GM12892 (cell line): ENCODE data around the gene ZFYVE1.

ENCODE experiments used
- DNase-seq: peaks from one replicate; pipeline ENCODE4 v3.0.0; 2011; ENCODE audit not compliant: insufficient read length
- FAIRE-seq: peaks from 2 replicates; lab custom pipeline; 2011; peaks lifted over from hg19 to GRCh38; lab: Jason Lieb, UNC
- POLR2A ChIP-seq: IDR thresholded peaks from 2 replicates; pipeline ENCODE4 v1.6.1; 2011; ENCODE audit warnings: low read depth, low read length, control low read depth
- POLR2AphosphoS5 ChIP-seq: IDR thresholded peaks from 2 replicates; pipeline ENCODE4 v1.6.1; 2011; ENCODE audit warnings: low read depth, low read length, control low read depth
- TAF1 ChIP-seq: IDR thresholded peaks from 2 replicates; pipeline ENCODE4 v1.6.1; 2011; ENCODE audit warnings: low read depth, mild to moderate bottlenecking, control low read depth, low read length, borderline replicate concordance

The ZFYVE1 gene

DNA sequence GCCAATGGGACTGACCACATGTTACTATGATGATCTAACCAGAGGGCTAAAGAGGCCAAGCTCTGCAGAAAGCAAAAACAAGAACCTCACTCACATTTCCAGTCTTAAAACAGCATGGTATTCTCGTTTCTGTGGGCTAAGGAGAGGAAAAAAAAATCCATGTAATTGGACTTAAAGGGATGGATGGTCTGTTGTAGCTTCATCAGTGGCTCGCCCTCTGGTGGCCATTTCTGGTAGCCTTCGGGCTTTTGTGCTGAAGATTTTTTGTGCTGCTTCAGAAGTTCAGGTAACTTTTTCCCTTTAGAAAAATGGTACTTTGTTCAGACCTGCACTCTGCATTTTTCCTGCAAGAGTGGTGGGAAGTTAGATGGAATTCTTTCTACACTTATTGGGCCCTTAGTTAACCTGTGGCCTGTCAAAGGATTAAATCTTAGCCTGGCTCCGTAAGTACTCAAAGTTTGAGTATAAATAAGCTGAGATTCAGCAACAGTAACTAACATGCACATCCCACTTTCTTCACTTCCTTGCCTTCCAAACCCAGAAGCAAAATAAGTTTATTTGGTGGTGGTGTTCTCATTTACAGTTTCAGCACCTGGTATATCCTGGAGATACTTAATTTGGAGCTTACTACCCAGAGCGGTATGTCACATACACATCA is 78.3 kb downstream of the ZFYVE1 start:
- FAIRE-seq (no peak), DNase-seq (peak; percentile 41)
- TF ChIP-seq POLR2AphosphoS5 (no peak), TAF1 (no peak), POLR2A (no peak)

DNA sequence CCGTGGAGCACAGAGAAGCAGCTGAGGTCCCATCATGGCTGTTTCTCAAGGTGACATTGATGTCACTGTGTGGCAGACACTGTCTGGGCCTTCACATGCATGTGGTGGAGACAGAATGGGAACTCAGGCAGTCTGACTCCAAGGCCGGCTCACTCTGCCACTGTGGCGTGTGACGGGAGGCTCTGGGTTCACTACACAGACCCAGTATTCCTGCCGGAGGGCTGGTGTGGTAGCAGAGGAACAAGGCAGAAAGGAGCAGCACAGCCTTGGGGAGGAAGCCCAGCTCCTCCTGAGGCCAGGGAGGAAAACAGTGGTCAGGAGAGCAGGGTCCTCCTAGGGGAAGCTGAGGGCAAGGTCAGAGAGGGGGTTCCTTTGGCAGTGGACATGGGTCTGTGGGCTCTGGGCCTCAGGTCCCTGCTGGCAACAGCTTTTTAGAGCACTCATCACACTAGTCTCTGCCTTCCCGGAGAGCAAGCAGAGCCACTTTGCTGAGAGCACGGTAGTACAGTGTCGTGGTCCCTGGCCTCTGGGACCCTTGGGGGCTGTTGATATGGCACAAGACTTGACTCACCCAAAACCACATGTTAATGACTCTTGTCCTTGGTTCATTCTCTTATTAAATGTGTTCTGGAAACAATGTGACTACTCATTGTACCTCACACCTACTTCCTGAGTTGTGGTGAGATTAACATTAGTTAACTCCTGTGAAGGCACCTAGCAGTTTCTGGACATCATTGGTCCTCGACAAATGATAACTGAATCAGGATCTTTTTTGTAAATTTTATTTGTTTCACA is 79.3 kb downstream of the ZFYVE1 start:
- no peak for TF ChIP-seq POLR2A
- no peak for TF ChIP-seq TAF1
- TF ChIP-seq POLR2AphosphoS5 = no peak
- no peak for FAIRE-seq
- DNase-seq = no peak

DNA sequence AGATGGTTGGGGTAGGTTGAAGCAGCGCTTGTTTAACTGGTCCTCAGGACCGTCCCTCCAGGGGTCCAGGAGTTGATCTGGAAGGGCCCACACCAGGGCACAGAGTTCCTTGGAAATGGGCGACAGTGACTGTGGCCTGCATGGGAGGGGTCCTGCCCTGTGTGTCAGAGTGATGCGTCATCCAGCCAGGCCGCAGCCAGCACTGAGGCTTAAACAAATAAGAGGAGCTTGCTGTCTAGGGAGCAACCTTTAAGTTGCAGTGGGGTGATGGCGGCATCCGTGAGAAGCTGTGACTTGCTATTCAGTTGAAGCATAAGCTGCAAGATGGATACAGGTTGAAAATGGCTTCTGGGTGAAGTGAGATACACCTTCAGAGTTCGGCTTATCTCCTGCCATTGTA is 80.4 kb downstream of the ZFYVE1 start:
- FAIRE-seq (no peak), DNase-seq (no peak)
- TF ChIP-seq POLR2AphosphoS5 (no peak), POLR2A (no peak), TAF1 (no peak)

DNA sequence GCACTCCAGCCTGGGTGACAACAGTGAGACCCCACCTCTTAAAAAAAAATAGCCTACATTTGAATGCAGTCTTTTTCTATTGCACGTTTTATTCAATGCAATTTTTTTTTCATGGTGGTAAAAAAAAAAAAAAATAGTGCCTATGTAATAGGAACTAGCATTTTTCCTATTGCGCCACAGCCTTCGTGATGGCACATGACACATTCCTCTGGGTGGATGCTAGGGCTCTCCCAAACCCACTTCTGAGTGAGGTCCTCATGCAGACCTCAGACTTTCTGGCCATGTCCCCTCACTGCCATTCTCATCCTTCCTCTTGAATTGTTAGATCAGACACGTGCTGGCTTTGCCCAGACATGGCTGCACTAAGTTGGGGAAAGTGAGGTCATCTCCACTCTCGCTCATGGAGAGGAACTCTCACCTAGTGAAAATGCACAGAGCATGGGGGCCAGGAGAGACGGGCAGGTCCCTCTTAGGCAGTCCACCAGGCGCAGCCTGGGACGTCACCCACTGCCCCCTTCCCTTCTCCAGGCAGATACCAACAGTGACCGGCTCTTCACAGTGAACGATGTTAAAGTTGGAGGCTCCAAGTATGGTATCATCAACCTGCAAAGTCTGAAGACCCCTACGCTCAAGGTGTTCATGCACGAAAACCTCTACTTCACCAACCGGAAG is 81.4 kb downstream of the ZFYVE1 start:
- DNase-seq = no peak
- no peak for TF ChIP-seq TAF1
- peak; percentile 26; the same call in 1 of the 2 replicates for TF ChIP-seq POLR2AphosphoS5
- FAIRE-seq = no peak

DNA sequence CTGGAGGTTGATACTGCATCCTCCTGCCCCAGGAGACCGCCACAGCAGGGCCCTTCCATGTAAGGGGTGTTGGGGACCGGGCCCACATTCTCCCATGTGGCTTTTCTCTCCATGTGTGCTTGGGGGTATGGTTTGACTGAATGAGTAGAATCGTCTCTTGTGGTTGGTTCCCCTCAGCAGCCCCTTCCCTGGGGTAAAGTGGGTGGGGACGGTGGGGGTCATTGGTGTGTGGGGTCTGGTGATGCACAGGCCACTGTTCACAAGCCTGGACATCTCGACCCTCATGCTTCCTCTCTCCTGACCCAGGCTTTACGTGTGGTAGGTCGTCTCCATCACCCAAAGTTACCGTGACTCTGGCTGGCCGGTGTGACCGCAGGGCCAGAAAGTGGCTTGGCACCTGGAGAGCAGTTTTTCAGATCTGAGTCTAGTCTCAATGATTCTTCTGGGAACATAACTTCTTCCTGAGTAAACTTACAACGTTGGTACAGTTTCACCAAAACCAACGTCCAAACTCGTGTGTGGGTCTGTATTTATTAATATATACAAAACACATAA is 83.0 kb downstream of the ZFYVE1 start:
- DNase-seq = no peak
- FAIRE-seq = no peak
- TF ChIP-seq POLR2A = no peak
- no peak for TF ChIP-seq POLR2AphosphoS5

DNA sequence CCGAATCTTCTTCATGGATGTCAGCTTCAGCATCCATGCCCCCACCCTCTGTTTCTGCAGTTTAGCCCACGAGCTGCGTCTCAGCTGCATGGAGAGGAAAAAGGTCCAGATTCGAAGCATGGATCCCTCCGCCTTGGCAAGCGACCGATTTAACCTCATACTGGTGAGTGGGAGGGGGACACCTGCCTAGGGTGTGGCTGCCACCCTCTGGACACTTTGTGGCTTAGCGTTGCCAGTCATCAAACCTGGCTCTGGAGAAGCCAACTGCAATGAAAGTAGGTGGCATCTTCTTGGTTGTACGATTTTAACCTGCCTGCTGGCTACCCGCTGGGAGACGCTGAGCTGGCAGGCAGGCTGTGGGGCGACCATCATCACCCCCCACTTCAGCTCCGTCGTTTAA is 84.0 kb downstream of the ZFYVE1 start:
- no peak for DNase-seq
- no peak for FAIRE-seq
- TF ChIP-seq POLR2A = no peak
- no peak for TF ChIP-seq POLR2AphosphoS5
- no peak for TF ChIP-seq TAF1

DNA sequence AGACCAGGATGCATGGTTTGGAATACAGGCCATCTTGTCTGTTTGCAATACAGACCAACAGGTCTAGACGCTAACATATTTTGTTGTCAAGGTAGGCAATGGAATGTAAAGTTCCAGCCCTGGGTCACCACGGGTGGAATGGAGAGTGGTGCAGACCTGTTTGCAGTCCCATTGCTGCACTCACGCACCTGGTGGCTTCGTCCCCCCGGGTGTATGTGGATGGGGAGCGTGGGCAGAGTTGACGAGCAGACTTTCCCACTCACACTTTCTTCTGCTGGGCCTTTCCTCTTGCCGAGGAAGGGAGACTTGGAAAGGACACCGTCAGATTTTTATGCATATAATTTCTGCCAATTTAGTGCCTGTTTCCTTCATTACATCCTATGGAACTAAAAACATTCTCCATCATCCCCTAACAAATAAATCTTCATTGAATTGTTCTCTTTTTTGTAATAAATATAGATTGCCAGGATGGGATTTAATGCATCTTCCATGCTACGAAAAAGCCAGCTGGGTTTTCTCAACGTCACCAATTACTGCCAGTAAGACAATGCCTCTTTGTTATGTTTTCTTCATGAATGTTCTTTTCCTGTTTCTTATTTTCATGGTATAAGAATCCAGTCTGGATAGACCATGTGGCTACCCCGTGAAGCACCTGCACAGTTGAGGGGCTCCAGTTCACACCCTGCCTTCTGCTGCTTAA is 85.5 kb downstream of the ZFYVE1 start:
- DNase-seq (no peak), FAIRE-seq (no peak)
- no peak for TF ChIP-seq TAF1
- no peak for TF ChIP-seq POLR2A
- no peak for TF ChIP-seq POLR2AphosphoS5

DNA sequence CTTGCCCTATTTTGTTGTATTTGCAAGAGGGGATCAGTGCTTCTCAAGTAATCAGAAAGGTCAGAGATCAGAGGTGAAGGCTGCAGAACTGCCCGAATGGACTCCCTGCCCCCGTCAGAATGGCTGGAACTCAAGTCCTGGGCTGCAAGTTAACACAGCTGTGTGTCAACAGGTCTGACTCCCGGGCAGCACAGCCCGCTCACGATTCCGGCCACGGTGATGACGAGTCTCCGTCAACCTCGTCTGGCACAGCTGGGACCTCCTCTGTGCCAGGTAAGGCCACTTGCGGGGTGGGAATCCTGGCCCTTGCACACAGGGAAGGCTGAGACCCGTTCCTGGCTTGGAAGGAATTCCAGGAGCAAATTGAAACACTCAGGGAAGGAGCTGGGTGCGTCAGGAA is 87.3 kb downstream of the ZFYVE1 start:
- DNase-seq (no peak), FAIRE-seq (no peak)

DNA sequence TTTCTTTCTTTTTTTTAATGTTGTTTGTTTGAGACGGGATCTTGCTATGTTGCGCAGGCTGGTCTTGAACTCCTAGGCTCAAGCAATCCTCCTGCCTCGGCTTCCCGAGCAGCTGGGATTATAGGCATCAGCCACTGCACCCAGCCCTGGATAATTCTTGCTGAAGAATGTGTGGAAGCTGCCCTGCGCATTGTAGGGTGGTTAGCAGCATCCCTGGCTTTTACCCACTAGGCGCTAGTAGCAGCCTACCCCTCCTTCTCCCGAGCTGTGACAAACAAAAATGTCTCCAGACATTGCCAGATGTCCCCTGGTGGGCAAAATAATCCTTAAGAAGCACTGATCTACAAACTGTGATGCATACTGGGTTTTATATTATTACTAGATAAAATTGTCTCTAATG is 94.0 kb downstream of the ZFYVE1 start:
- FAIRE-seq (no peak), DNase-seq (no peak)
- TF ChIP-seq POLR2A (no peak), POLR2AphosphoS5 (no peak), TAF1 (no peak)

More for the DNA sequence above, 87.3 kb downstream of the ZFYVE1 start:
- TF ChIP-seq TAF1 (no peak), POLR2A (no peak), POLR2AphosphoS5 (no peak)

DNA sequence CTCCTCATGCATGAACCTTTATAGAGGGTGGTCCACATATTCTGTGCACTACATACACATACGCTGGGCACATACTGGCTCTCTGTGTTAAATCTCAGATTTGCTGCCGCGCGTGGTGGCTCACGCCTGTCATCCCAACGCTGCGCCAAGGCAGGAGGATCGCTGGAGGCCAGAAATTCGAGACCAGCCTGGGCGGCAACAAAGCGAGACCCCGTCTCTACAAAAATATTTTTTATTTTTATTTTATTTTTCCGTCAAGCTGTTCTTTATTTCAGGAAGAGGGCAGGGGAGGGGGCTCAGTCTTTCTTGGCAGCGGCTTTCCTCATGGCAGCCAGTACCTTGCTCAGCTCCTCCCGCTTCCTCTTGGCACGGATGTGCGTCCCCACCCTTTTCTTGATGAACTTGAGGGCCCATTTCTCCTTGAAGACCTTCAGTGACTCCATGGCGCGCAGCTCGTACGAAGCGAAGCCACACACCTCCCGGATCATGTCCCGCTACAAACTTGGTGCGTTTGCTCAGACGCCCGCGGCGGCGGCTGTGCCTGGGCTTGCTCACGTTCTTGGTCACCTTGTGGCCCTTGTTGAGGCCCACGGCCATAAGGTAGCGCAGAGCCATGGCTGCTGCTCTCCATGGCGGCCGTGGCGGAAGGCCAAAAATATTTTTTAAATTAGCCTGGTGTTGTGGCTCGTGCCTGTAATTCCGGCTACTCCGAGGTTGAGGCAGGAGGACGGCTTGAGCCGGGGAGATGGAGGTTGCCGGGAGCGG is 97.4 kb downstream of the ZFYVE1 start:
- no peak for TF ChIP-seq POLR2AphosphoS5
- TF ChIP-seq TAF1 = no peak
- TF ChIP-seq POLR2A = no peak
- FAIRE-seq (no peak), DNase-seq (no peak)

DNA sequence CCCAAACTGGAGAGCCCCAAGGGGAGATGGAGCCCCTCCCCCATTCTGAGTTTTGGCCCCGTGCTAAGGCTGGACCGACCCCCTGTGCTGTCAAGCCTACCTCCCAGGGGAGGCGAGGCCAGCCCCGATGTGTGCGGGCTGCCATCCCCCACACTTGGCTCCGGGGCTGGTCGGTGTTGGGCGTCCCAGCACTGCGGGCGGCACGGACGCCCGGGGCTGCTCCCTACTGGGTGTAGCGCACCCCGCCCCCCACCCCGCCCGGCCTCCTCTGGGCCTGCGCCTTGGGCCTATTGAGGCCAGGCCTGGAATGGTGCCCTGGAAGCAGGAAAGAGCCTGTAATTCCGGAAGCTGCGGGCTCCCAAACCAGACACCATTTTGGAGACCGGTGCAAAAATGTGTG is 98.0 kb downstream of the ZFYVE1 start:
- FAIRE-seq (no peak), DNase-seq (no peak)
- TF ChIP-seq TAF1 (no peak), POLR2AphosphoS5 (no peak), POLR2A (no peak)
